Suppressor macrophage treated with lipopolysaccharide for 4 hours (primary cell): ENCODE measurements around the gene MYO5C.
"Not testable (repeated sequence)": the region's sequence is repeated elsewhere in the genome, so short reads cannot be mapped to it uniquely, and the experiment has no call there.

Experiments used
- DNase-seq: peaks from one replicate; pipeline ENCODE4 v3.0.0-alpha.2; 2020

Gene MYO5C

DNA sequence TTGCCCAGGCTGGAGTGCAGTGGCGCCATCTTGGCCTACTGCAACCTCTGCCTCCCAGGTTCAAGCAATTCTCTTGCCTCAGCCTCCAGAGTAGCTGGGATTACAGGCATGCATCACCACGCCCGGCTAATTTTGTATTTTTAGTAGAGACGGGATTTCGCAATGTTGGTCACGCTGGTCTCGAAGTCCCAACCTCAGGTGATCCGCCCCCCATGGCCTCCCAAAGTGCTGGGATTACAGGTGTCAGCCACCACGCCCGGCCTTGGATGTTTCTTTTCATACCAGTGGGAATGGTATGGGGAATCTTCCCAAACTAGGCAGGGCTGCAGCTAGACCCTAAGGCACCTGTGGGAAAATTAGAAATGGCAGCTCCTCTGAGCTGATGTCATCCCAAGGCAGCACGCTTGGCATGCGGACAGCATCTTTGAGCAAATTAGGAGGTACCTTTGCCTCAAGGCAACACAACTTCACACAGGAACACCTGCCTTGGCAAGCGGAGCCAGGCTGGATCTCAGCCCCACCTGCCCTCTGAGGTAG is 56.5 kb downstream of the MYO5C start:
- not testable (repeated sequence) for DNase-seq

DNA sequence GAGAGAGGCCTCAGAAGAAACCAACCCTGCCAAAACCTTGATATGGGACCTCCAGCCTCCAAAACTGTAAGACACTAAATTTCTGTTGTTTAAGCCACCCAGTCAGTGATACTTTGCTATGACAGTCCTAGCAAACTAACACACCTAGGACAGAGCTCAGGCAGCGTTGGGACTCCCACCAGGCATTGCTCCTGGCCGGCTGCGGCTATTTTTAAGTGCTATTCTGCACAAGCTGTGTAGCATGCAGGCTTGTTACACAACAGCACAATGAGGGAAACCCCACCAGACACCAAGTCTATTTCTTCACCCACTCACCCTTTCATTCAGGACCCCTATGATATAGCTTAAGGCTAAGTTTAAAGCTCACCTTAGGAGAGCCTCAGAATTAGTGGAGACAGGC is 57.5 kb downstream of the MYO5C start:
- no peak for DNase-seq

DNA sequence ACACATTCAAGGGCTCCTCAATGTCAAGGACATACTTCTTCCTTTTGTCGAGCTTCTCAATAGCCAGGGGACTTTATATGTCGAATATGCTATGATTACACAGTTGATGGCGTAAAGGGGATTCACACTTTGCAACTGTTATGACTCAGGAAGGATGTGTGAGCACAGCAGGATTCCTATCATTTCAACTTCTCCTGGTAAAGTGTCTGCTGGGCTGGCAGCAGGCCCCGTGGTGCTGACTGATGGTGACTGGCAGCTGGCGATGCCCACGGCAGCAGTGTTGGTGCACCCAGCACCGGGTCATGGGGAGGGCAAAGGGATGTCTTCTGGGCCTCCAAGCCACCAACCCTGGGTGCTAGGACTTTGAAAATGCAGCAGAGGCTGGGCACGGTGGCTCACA is 59.6 kb downstream of the MYO5C start:
- DNase-seq: peak; percentile 73

DNA sequence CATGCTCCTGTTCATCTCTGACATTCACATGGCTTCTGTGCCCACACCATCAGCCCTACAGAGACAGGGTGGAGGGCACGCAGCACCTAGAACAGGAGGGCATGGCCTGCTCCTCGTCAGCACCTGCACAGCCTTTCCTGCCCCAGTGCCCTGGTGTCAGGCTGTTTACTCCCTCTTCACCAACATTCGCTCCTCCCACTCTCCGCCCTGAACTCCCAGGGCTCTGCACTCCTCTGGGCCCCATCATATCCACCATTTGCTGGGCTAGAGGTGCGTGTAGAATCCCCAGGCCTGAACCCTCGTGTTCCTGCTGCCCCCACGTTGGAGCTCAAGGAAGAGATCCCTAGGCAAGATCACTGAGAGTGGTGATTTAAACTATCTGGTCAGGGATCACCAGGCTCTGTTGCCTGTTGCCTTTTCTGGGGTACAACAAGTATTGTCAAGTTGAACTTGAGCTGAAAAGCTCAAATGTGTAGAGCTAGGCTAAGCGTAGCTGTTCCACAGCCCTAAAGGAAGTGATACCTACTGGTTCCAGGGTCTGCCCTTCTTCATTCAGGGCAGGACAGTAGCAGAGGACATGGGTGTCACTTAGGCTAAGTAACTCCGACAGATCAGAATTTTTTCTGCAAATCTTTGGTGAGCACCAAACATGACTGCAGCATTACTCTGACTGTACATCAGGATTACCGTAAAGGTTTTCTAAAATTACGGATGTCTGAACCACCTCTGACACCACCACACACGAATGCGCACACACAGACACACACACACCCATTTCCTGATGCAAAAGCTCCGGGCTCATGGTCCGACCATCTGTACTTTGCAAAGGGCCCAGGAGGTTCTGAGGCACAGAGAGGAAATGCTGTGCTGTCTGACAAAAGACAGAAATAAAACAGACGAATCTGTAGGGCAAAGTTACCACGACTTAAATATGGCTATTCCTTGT is 60.7 kb downstream of the MYO5C start:
- DNase-seq: no peak

DNA sequence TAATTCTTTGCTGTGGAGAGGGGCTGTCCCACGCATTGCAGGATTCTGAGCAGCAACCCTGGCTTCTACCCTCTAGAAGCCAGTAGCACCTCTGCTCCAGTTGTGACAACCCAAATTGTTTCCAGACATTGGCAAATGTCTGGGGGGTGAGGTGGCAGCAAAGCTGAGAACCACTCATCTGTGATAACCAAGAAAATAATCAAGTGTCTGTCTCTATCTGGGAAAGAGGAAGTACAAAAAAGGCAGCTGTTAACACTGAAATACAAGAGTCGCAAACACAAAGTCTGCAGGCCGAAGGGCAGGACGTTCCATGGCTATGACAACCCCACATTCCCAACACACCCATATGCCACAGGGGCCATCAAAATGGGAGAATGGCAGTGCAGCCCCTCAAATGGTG is 62.2 kb downstream of the MYO5C start:
- DNase-seq: peak; percentile 44

DNA sequence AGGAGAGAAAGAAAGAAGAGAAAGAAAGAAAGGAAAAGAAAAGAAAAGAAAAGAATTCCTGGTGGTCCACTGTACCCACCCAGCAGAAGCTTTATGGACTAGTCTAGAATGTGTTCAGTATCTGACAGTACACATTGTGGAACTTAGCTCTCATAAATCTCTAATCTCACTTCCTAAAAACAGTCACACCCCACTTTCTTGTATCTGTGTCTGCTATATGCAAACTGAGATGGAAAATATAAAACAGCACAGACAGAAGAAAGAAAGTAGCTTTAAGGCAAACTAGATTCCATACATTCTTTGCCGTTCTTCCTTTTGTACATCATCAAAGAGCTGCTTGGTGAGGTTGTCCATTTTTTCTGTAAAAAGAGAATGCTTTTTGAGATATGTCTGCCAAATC is 63.3 kb downstream of the MYO5C start:
- peak; percentile 52 for DNase-seq

DNA sequence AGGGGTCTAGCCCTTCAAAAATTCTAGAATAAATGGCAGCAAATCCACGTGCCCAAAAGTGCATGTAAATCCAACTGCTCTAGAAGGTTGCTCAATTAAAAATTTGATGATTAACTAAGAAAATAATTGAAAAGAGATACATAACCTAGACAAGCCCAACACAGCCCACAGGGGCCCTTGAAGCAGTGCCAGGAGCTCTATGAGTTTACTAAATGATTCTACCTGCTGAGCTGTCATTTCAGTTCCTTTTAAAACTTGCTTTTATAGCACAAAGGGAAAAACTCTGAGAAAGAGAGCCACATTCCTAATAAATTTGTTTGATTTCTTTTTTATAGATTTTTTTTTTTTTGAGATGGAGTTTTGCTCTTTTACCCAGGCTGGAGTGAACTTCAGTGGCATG is 65.5 kb downstream of the MYO5C start:
- no peak for DNase-seq

DNA sequence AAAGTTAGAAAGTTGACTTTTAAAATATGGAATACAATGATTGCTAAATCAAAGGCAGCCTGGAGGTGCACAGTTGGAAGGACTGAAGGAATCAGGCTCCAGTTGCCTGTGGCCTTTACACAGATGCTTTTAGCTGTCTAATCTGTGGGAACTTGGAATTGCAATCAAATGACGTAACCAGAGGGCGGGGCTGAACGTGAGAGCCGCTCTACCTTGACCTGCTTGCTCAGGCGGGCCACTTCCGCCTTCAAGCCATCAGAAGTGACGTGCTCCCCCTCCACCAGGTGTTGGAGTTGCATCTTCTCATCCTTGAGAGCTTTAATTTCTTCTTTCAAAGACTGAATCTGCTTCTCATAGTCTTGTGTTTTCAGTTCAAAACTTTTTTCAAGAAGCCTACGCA is 66.7 kb downstream of the MYO5C start:
- DNase-seq: no peak

DNA sequence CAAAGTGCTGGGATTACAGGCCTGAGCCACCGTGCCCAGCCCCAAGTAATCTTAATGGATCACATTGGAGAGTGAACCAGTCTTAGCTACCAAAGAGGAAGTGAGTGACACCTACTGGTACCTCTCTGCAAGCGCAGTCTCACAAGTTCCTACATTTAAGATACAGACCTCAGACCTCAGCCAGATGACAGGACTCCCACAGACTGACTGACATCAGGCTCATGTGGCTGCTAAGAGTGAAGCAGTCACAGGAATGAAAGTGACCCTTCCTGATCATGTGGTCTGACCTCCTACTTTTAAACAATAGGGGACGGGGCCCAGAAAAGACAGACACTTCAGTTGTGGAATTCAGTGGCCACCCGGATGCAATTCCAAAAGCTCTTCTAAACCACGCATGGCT is 68.1 kb downstream of the MYO5C start:
- DNase-seq: peak; percentile 93

DNA sequence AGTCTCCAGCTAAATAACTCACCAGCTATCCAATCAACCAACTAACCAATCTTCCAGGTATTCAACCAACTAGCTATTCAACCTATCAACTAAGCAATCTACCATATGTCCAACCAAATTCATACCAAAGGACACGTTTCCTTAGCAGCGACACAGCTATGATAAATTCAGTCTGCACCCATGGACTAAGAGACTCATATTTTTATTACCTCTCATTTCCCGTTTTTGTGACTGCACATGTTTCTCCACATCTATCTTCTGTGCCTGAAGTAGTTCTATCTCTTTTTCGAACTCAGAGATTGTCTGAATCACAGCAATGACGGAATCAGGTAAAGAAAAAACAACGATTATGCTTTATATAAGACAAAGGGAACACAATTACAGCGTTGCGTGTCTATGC is 70.4 kb downstream of the MYO5C start:
- no peak for DNase-seq

DNA sequence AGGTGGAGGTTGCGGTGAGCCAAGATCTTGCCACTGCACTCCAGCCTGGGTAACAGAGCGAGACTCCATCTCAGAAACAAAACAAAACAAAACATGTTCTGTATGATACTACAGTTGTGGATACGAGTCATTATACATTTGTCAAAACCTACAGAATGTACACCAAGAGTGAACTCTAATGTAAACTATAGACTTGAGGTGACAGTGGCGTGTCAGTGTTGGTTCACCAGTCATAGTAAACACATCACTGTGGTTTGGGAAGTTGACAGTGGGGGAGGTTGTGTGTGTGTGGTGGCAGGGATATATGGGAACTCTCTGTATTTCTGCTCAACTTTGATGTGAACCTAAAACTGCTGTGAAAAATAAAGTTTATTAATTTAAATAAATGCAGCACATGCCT is 71.4 kb downstream of the MYO5C start:
- DNase-seq: peak; percentile 37

DNA sequence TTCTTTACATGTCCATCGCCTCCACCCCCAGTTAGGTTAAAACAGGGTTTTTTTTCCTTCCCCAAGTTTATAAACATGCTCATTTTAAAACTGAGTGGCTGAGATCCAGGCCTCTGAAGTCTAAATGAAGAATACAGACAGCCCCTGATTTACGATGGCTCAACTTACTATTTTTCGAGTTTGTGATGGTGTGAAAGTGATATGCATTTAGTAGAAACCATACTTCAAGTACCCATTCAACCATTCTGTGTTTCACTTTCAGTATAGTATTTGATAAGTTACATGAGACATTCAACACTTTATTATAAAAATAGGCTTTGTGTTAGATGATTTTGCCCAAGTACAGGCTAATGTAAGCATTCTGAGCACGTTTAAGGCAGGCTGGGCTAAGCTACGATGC is 73.9 kb downstream of the MYO5C start:
- DNase-seq: no peak

DNA sequence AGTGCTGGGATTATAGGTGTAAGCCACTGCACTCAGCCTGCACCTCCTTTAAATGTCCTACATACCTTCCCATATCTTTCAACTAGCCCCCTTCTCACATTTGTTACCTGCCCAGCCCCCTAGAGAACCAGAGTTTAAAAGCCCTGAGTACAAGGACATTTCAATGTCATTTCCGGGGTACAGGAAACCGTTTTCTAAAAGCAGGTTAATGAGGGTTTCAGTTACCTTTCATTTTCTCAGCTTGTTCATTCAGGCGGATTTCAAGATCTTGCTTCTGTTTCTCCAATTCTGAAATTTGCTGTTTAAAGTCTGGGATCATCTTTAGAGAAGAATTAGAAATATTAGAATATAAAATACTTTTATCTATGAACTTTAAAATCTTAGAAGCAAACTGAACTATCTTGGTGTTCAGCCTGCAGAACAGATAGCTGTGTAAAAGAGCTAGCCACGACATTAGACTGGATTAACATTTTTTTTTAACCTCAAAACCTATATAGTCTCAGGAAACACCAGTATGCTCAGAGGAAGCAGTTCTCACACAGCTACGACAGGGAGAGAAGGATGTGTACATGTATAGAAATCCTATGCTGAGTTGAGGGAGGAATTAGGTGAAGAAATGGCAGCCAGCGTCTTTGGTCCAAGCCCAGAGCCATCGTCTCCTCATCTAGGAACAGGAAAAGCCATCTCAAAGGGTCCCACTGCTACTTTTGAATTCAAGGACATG is 74.5 kb downstream of the MYO5C start:
- no peak for DNase-seq

DNA sequence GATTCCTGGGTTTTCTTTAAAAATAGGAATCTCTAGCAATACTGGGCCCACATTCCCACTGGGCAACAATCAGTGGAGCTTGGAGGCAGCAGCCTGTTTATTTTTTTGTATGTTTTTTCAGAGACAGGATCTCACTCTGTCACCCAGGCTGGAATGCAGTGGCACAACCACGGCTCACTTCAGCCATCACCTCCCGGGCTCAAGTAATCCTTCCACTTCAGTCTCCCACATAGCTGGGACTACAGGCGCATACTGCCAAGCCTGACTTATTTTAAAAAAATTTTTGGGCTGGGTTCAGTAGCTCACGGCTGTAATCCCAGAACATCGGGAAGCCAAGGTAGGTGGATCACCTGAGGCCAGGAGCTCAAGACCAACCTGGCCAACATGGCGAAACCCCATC is 75.4 kb downstream of the MYO5C start:
- no peak for DNase-seq

DNA sequence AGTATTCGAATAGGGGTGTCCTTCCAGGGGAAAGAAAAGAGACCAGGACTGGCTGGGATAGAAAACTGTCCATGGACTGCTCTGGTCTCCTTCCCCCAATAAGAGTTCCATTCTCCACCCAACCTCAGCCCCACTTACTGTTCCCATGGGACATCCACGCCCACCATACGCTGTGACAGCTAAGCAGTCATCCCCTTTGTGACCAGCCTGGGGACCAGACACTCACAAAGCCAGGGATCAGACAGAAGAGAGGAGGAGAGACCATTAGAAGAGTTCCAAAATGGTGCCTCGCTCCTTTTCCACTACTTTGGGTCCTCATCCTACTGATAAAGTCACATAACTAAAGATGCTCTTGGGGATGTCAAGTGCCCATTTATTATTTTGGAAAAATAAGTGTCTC is 76.8 kb downstream of the MYO5C start:
- DNase-seq: no peak

DNA sequence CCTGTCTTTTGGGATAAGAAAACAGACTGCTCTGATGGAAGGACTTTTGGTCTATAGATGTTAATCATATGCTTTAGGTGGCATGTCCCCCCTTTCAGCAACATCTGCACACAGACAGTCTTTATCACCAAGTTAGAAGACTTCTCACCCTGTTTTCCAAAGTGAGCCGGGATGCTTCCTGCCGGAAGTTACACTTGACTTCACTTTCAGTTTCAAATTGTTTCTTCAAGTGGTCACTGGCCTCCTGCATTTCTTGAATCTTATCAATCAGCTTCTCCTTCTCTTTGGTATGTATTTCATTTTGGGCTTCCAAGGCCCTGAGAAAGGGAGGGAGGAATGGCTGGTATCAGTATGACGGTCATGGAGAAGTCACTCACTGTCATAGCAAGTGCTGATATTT is 77.2 kb downstream of the MYO5C start:
- no peak for DNase-seq

DNA sequence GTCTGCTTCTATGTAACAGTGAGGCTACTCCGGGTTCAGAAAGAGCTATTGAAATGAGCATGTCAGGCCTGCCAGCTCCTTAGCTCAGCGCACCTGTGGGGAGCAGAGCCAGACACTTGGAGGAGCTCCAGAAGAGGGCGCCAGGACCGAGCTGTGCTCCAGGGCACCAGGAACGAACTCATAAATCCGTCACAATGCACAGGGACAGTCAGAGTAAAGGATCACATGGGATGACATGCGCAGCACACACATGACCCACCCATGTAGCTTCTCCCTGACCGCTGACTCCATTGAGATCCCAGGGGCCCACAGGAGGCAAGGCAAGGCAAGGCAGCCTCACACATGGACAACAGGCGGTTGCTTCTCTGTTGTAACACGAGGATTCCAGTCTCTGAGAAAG is 78.4 kb downstream of the MYO5C start:
- DNase-seq: no peak

DNA sequence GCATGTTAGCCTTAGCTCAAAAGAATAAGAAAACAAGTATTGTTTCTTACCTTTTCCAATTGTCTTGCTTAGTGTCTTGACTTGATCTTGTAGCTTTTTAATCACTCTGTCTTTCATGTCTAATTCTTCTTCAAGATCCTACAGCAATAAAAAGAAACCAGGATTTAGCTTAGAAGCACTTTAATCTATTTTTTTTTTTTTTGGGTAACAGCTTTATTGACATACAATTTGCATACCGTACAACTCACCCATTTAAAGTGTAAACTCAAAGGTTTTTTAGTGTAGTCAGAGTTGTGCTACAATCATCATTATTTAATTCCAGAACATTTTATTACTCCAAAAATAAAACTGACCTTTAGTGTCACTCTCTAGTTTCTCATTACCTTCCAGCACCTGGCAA is 81.1 kb downstream of the MYO5C start:
- DNase-seq: no peak

DNA sequence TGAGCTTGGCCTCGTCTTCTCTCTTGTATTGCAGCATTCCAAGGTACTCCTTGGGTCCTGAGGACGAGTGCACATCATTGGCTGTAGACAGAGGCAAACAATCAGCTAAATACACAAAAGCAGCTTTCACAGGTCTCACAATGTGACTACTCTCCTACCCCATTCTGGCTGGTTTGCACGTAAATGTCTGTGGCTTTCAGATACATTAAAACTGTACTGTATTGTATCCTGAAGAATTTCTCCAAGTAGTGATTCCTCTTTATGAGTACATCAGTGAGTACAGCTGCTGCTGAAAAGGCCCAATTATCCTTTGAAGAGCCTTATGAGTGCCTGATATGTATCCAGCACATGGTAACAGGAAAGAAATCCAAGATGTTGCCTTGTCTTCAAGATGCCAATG is 82.4 kb downstream of the MYO5C start:
- DNase-seq: no peak

DNA sequence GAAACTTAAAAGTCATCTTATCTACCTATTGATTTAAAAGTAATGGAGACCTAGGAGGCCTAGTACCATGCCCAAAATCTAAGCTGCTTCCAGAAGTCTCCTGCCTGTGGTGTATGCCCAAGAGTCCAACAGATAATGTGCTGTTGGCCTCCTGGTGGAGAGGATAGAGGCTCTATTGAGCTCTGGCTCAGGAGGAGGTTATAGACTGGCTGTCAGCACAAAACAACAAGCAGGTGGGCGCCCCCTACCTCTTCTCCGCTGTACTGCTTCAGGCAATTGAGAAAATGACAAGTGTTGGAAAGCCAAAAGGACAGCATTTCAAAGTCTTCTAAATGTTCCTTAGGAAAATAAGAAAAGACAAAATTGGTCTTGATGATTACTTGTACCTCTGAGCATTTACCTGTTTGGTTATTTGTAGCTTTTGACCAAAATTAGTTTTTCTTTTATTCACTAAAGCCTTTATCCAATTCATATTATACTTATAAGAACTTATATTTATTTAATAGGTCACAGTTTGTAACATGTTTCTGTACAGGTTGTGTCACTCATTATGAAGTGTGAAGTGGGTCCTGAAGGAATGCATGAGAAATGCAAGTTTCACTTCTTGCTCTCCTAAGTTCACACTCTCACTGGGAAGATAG is 87.2 kb downstream of the MYO5C start:
- peak; percentile 37 for DNase-seq

DNA sequence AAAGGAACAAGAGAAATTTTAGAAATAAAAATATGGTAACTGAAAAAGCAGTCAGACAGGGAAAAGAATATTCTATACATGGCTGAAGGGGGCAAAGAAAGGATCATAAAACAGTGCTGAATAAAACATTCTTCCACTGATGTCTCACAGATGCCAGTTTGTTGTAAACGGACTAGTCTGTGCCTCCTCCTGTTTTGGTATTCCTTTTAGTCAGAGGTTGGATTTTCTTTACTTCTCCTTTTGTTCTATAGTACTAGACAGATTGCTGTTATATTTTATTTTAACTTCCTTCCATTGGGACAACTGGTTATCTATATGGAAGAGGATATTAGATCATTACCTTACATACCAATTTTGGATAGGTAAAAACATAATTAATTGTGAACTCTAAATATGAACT is 88.4 kb downstream of the MYO5C start:
- DNase-seq: peak; percentile 40

DNA sequence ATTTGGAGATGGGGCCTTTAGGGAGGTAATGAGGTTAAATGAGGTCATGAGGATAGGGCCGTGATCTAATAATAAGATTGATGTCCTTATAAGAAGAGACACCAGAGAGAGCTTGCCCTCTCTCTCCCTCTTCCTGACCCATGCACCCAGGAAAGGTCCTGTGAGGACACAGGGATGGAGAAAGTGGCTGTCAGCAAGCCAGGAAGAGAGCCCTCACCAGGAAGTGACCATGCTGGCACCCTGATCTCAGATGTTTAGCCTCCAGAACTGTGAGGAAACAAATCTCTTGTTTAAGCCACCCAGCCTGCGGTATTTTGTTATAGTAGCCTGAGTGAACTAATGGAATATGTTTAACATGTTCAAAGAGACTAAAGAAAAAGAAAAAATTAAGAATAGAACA is 89.2 kb downstream of the MYO5C start:
- DNase-seq: no peak

DNA sequence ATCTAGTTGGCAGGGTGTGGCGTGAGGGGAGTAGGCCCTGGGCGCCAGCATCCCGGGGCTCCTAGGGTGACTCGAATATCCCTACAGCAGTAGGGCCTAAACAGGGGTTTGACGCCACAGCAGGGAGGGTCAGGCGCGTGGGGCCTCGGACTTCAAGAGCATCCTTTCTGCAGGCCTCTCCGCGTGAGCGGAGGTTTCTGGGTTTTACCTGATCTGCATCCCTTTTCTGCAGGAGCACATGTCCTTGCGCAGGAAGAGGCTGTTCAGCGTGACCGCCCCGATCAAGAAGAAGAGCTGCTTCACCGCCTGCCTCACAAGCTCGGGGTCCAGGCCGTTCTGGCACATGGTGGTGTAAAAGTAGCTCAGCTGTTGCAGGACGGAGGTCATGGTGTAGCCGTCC is 90.9 kb downstream of the MYO5C start:
- no peak for DNase-seq
